HG03060 (cell line): ENCODE data around the gene EBF3.

Experiments used
- ATAC-seq: cut with Tn5 transposase; IDR thresholded peaks from one replicate; pipeline ENCODE4 v1.9.1; 2021; ENCODE audit warnings: low read depth, moderate number of reproducible peaks; ENCODE audit not compliant: unreplicated experiment

The EBF3 gene

GRCh38 chr10:129812398-129812797, 151.7 kb downstream of the EBF3 start:
- no peak for ATAC-seq

- no peak for ATAC-seq
Observed at GRCh38 chr10:129811208-129811607, 152.9 kb downstream of the EBF3 start.

- no peak for ATAC-seq
Observed at GRCh38 chr10:129809841-129810240, 154.2 kb downstream of the EBF3 start.

- no peak for ATAC-seq
Observed at GRCh38 chr10:129809431-129809830, 154.6 kb downstream of the EBF3 start.

- ATAC-seq = no peak
Observed at GRCh38 chr10:129808092-129808983, 155.7 kb downstream of the EBF3 start.

- ATAC-seq = no peak
Observed at GRCh38 chr10:129807211-129807610, 156.9 kb downstream of the EBF3 start.

GRCh38 chr10:129800796-129801340, 163.2 kb downstream of the EBF3 start:
- no peak for ATAC-seq

GRCh38 chr10:129799942-129800341, 164.1 kb downstream of the EBF3 start:
- ATAC-seq = no peak

GRCh38 chr10:129796710-129797420, 167.2 kb downstream of the EBF3 start:
- ATAC-seq = no peak

GRCh38 chr10:129793996-129794395, 170.1 kb downstream of the EBF3 start:
- no peak for ATAC-seq

- no peak for ATAC-seq
Observed at GRCh38 chr10:129793479-129793878, 170.6 kb downstream of the EBF3 start.

GRCh38 chr10:129792864-129793263, 171.2 kb downstream of the EBF3 start:
- no peak for ATAC-seq

GRCh38 chr10:129792141-129792540, 171.9 kb downstream of the EBF3 start:
- ATAC-seq = no peak

- no peak for ATAC-seq
Observed at GRCh38 chr10:129790715-129791446, 173.2 kb downstream of the EBF3 start.

- ATAC-seq = no peak
Observed at GRCh38 chr10:129788215-129788614, 175.9 kb downstream of the EBF3 start.

GRCh38 chr10:129787557-129787956, 176.5 kb downstream of the EBF3 start:
- ATAC-seq = no peak

- ATAC-seq = no peak
Observed at GRCh38 chr10:129786216-129786615, 177.9 kb downstream of the EBF3 start.

GRCh38 chr10:129785536-129785981, 178.5 kb downstream of the EBF3 start:
- no peak for ATAC-seq
